ENCODE data around the gene TEKT5.

DNA sequence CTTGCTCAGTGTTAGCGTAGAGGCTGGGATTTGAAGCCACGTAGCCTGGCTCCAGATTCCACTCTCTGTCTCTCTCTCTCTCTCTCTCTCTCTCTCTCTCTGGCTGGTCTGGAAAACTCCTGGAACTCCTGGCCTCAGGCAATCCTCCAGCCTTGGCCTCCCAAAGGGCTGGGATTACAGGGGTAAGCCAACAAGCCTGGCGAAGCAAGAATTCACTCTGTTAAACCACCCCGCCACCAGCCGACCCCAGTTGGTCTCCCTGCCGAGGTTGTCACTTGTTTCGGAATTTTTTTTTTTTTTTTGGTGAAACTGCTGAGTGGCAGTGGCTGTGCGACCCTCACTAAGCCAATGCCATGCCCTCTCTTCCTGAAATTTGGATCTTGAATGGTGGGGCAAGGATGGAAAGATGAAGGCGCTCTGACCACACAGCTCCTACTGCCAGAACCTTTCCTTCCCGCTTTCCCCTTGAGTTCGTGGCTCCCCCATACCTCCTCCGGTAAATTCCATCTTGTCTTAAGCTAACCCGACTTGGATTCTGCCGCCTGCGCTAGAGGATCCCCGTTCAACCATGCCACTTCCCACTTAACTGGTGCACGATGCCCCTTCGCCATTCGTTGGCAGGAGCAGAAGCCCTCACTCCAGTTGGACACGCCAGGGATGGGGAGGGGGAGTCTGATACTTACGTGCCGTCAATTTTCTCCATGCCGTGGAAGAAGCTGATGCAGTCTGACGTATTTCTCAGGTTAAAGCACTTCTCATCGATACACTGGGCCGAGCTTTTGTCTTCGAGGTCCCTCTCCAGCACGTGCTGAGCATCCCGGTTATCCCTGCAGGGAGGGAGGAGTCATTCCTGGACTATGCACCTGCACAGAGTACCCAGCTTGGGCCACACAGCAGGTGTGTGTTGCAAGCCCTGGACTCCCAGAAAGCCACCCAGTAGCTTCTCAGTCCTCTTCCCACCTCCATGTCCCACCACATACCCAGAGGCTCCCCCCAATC is 13.1 kb downstream of the TEKT5 start:
- TF ChIP-seq, protein P1, sequence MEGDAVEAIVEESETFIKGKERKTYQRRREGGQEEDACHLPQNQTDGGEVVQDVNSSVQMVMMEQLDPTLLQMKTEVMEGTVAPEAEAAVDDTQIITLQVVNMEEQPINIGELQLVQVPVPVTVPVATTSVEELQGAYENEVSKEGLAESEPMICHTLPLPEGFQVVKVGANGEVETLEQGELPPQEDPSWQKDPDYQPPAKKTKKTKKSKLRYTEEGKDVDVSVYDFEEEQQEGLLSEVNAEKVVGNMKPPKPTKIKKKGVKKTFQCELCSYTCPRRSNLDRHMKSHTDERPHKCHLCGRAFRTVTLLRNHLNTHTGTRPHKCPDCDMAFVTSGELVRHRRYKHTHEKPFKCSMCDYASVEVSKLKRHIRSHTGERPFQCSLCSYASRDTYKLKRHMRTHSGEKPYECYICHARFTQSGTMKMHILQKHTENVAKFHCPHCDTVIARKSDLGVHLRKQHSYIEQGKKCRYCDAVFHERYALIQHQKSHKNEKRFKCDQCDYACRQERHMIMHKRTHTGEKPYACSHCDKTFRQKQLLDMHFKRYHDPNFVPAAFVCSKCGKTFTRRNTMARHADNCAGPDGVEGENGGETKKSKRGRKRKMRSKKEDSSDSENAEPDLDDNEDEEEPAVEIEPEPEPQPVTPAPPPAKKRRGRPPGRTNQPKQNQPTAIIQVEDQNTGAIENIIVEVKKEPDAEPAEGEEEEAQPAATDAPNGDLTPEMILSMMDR (IDR thresholded peaks at IDR 0.05): no peak
- no peak for TF ChIP-seq POLR2A (IDR thresholded peaks at IDR 0.05)

Measured in uterus (tissue), 2 donors.